ENCODE results near the gene HMCES.

The HMCES gene

GRCh38 chr3:129289201-129289921 is 10.7 kb downstream of the HMCES start:
- no peak for DNase-seq (ENCODE audit: insufficient read length, low spot score)
- TF ChIP-seq POLR2AphosphoS5 (IDR thresholded peaks at IDR 0.05; ENCODE audit: low read depth, low read length) (no peak), SPI1 (IDR thresholded peaks at IDR 0.05; ENCODE audit: low read depth, low read length) (no peak), POLR2A (IDR thresholded peaks at IDR 0.05; ENCODE audit: low read depth, low read length) (no peak), PAX5 (IDR thresholded peaks at IDR 0.05; ENCODE audit: insufficient read depth, low read length, severe bottlenecking) (no peak), TAF1 (IDR thresholded peaks at IDR 0.05; ENCODE audit: low read depth, low read length) (no peak), POU2F2 (IDR thresholded peaks at IDR 0.05; ENCODE audit: low read depth, low read length) (no peak)
- no peak for FAIRE-seq

GRCh38 chr3:129291236-129291886 is 12.7 kb downstream of the HMCES start:
- TF ChIP-seq POLR2A (IDR thresholded peaks at IDR 0.05; ENCODE audit: low read depth, low read length) (no peak), POU2F2 (IDR thresholded peaks at IDR 0.05; ENCODE audit: low read depth, low read length) (no peak), PAX5 (IDR thresholded peaks at IDR 0.05; ENCODE audit: insufficient read depth, low read length, severe bottlenecking) (no peak), TAF1 (IDR thresholded peaks at IDR 0.05; ENCODE audit: low read depth, low read length) (no peak), SPI1 (IDR thresholded peaks at IDR 0.05; ENCODE audit: low read depth, low read length) (no peak), POLR2AphosphoS5 (IDR thresholded peaks at IDR 0.05; ENCODE audit: low read depth, low read length) (no peak)
- DNase-seq (ENCODE audit: insufficient read length, low spot score) (no peak), FAIRE-seq (no peak)

- DNase-seq (ENCODE audit: insufficient read length, low spot score) (no peak), FAIRE-seq (no peak)
- TF ChIP-seq POLR2AphosphoS5 (IDR thresholded peaks at IDR 0.05; ENCODE audit: low read depth, low read length), result no peak
- TF ChIP-seq SPI1 (IDR thresholded peaks at IDR 0.05; ENCODE audit: low read depth, low read length), result no peak
- no peak for TF ChIP-seq POU2F2 (IDR thresholded peaks at IDR 0.05; ENCODE audit: low read depth, low read length)
- TF ChIP-seq PAX5 (IDR thresholded peaks at IDR 0.05; ENCODE audit: insufficient read depth, low read length, severe bottlenecking), result no peak
- no peak for TF ChIP-seq TAF1 (IDR thresholded peaks at IDR 0.05; ENCODE audit: low read depth, low read length)
- TF ChIP-seq POLR2A (IDR thresholded peaks at IDR 0.05; ENCODE audit: low read depth, low read length), result no peak
These were observed 16.6 kb downstream of the HMCES start for GRCh38 chr3:129295286-129295685.

- FAIRE-seq (no peak), DNase-seq (ENCODE audit: insufficient read length, low spot score) (no peak)
These were observed 25.7 kb downstream of the HMCES start for GRCh38 chr3:129304146-129304961.

GRCh38 chr3:129304962-129305222 is 26.2 kb downstream of the HMCES start:
- FAIRE-seq (no peak), DNase-seq (ENCODE audit: insufficient read length, low spot score) (no peak)
- no peak for TF ChIP-seq POU2F2 (IDR thresholded peaks at IDR 0.05; ENCODE audit: low read depth, low read length)
- no peak for TF ChIP-seq POLR2A (IDR thresholded peaks at IDR 0.05; ENCODE audit: low read depth, low read length)

More at GRCh38 chr3:129304146-129304961, 25.7 kb downstream of the HMCES start:
- TF ChIP-seq SPI1 (IDR thresholded peaks at IDR 0.05; ENCODE audit: low read depth, low read length), result no peak
- no peak for TF ChIP-seq TAF1 (IDR thresholded peaks at IDR 0.05; ENCODE audit: low read depth, low read length)
- no peak for TF ChIP-seq POLR2A (IDR thresholded peaks at IDR 0.05; ENCODE audit: low read depth, low read length)
- no peak for TF ChIP-seq POLR2AphosphoS5 (IDR thresholded peaks at IDR 0.05; ENCODE audit: low read depth, low read length)

GRCh38 chr3:129305592-129306091 is 27.0 kb downstream of the HMCES start:
- FAIRE-seq, result peak; percentile 90
- TF ChIP-seq POLR2AphosphoS5 (IDR thresholded peaks at IDR 0.05; ENCODE audit: low read depth, low read length), result 0 out of 2 replicates have a peak, but pooled peaks have one; percentile 36
- TF ChIP-seq PAX5 (IDR thresholded peaks at IDR 0.05; ENCODE audit: insufficient read depth, low read length, severe bottlenecking), result no peak
- no peak for TF ChIP-seq SPI1 (IDR thresholded peaks at IDR 0.05; ENCODE audit: low read depth, low read length)
- TF ChIP-seq POU2F2 (IDR thresholded peaks at IDR 0.05; ENCODE audit: low read depth, low read length), result peak; percentile 93
- TF ChIP-seq TAF1 (IDR thresholded peaks at IDR 0.05; ENCODE audit: low read depth, low read length), result no peak
- DNase-seq (ENCODE audit: insufficient read length, low spot score), result no peak

GRCh38 chr3:129308636-129309035 is 30.0 kb downstream of the HMCES start:
- TF ChIP-seq SPI1 (IDR thresholded peaks at IDR 0.05; ENCODE audit: low read depth, low read length), result no peak
- TF ChIP-seq POLR2AphosphoS5 (IDR thresholded peaks at IDR 0.05; ENCODE audit: low read depth, low read length), result no peak
- TF ChIP-seq TAF1 (IDR thresholded peaks at IDR 0.05; ENCODE audit: low read depth, low read length), result no peak
- no peak for TF ChIP-seq POLR2A (IDR thresholded peaks at IDR 0.05; ENCODE audit: low read depth, low read length)
- TF ChIP-seq PAX5 (IDR thresholded peaks at IDR 0.05; ENCODE audit: insufficient read depth, low read length, severe bottlenecking), result no peak
- TF ChIP-seq POU2F2 (IDR thresholded peaks at IDR 0.05; ENCODE audit: low read depth, low read length), result no peak
- DNase-seq (ENCODE audit: insufficient read length, low spot score), result no peak
- peak; percentile 13 for FAIRE-seq

GRCh38 chr3:129310111-129311011 is 31.7 kb downstream of the HMCES start:
- TF ChIP-seq POU2F2 (IDR thresholded peaks at IDR 0.05; ENCODE audit: low read depth, low read length), result peak; percentile 41; the same call in 1 of the 2 replicates
- TF ChIP-seq PAX5 (IDR thresholded peaks at IDR 0.05; ENCODE audit: insufficient read depth, low read length, severe bottlenecking), result no peak
- FAIRE-seq (no peak), DNase-seq (ENCODE audit: insufficient read length, low spot score) (no peak)
